IMR-90 (cell line): ENCODE measurements around the gene AAR2. TPM values are rescaled to one million over a fixed set of nuclear protein-coding genes. Genes with fewer than 3 reads are reported as not detected.

Experiments used
- ATAC-seq: fragments of 200-7000 bp; cut with Tn5 transposase; 2 replicates; pipeline ENCODE4 v1.9.1; 2020; ENCODE audit warnings: low read depth, mild to moderate bottlenecking, moderate library complexity
- BruUV-seq: library from RNA; stranded (reverse); fragments of 400-500 nt; replicated peaks from 2 replicates; lab custom pipeline; 2021; lab: Mats Ljungman, UMichigan
- CTCF ChIA-PET: fragments of 300-600 bp; formaldehyde crosslinking; extraction: SDS; loops from one replicate; lab custom pipeline; 2021; ENCODE audit warnings: antibody characterized with exemption; lab: Yijun Ruan, JAX
- POLR2A ChIA-PET: fragments of 300-600 bp; sonication (Branson Sonifier 250); formaldehyde crosslinking; loops from one replicate; lab custom pipeline; 2022; ENCODE audit warnings: antibody characterized with exemption; ENCODE audit not compliant: unreplicated experiment; lab: Charles Lee
- DNase-seq: peaks from one replicate; pipeline ENCODE4 v3.0.0; 2013
- H2AFZ ChIP-seq: replicated peaks from 2 replicates; pipeline ENCODE3; 2013; ENCODE audit warnings: low read length, mild to moderate bottlenecking; ENCODE audit not compliant: poor library complexity
- H2AK5ac ChIP-seq: 2 replicates; pipeline ENCODE4 v1.6.1; 2013; ENCODE audit warnings: low read depth, low read length, inconsistent platforms
- H2AK9ac ChIP-seq: replicated peaks from 2 replicates; pipeline ENCODE3; 2013; ENCODE audit warnings: mild to moderate bottlenecking, low read depth, low read length, moderate library complexity; ENCODE audit not compliant: poor library complexity
- H2BK120ac ChIP-seq: 2 replicates; pipeline ENCODE4 v1.6.1; 2013; ENCODE audit warnings: low read depth, low read length, inconsistent platforms
- H2BK15ac ChIP-seq: 3 replicates; pipeline ENCODE4 v1.6.1; 2013; ENCODE audit warnings: low read depth, low read length, inconsistent platforms
- H2BK20ac ChIP-seq: 2 replicates; pipeline ENCODE4 v1.6.1; 2013; ENCODE audit warnings: low read depth, mild to moderate bottlenecking, inconsistent platforms, low read length, moderate library complexity
- H2BK5ac ChIP-seq: 2 replicates; pipeline ENCODE4 v1.6.1; 2013; ENCODE audit warnings: mild to moderate bottlenecking, low read depth, low read length, inconsistent platforms; ENCODE audit not compliant: poor library complexity, severe bottlenecking
- H3K14ac ChIP-seq: replicated peaks from 2 replicates; pipeline ENCODE4 v1.6.1; 2013; ENCODE audit warnings: low read depth, low read length, inconsistent platforms
- H3K18ac ChIP-seq: 2 replicates; pipeline ENCODE4 v1.6.1; 2013; ENCODE audit warnings: low read depth, low read length, control low read depth
- H3K23ac ChIP-seq: 2 replicates; pipeline ENCODE4 v1.6.1; 2013; ENCODE audit warnings: low read depth, low read length, inconsistent platforms
- H3K27ac ChIP-seq: 2 replicates; pipeline ENCODE4 v1.5.1; 2013; ENCODE audit warnings: mild to moderate bottlenecking, control low read depth, low read length; ENCODE audit not compliant: insufficient read depth
- H3K27me3 ChIP-seq: 2 replicates; pipeline ENCODE4 v1.6.1; 2013; ENCODE audit warnings: low read length; ENCODE audit not compliant: control insufficient read depth, insufficient read depth
- H3K36me3 ChIP-seq: 2 replicates; pipeline ENCODE4 v1.6.1; 2013; ENCODE audit warnings: low read length, mixed read lengths; ENCODE audit not compliant: control insufficient read depth, insufficient read depth
- H3K4ac ChIP-seq: 2 replicates; pipeline ENCODE4 v1.6.1; 2013; ENCODE audit warnings: low read depth, low read length, inconsistent platforms
- H3K4me1 ChIP-seq: 2 replicates; pipeline ENCODE4 v1.6.1; 2013; ENCODE audit warnings: low read length, mixed read lengths; ENCODE audit not compliant: control insufficient read depth, insufficient read depth
- H3K4me2 ChIP-seq: 2 replicates; pipeline ENCODE4 v1.6.1; 2013; ENCODE audit warnings: low read depth, mild to moderate bottlenecking, control low read depth, low read length, moderate library complexity
- H3K4me3 ChIP-seq: 2 replicates; pipeline ENCODE4 v1.5.1; 2013; ENCODE audit warnings: low read depth, mild to moderate bottlenecking, control low read depth, low read length, moderate library complexity; ENCODE audit not compliant: insufficient read depth
- H3K56ac ChIP-seq: 2 replicates; pipeline ENCODE4 v1.6.1; 2013; ENCODE audit warnings: low read length, inconsistent platforms; ENCODE audit not compliant: insufficient read depth; ENCODE audit errors: extremely low read depth
- H3K79me1 ChIP-seq, 2 experiments: 2 replicates each; pipeline ENCODE4 v1.6.1; 2013; ENCODE audit warnings: low read length in 2 of 2, inconsistent platforms in 1 of 2, low read depth in 1 of 2
- H3K9ac ChIP-seq: 2 replicates; pipeline ENCODE4 v1.6.1; 2013; ENCODE audit warnings: low read depth, low read length, control low read depth
- H3K9me1 ChIP-seq: 2 replicates; pipeline ENCODE4 v1.6.1; 2013; ENCODE audit warnings: low read length, inconsistent platforms; ENCODE audit not compliant: insufficient read depth
- H3K9me3 ChIP-seq: 2 replicates; pipeline ENCODE4 v1.6.1; 2013; ENCODE audit warnings: low read length; ENCODE audit not compliant: control insufficient read depth, insufficient read depth
- H4K20me1 ChIP-seq: 2 replicates; pipeline ENCODE4 v1.6.1; 2013; ENCODE audit warnings: low read length, inconsistent platforms; ENCODE audit not compliant: insufficient read depth
- H4K5ac ChIP-seq: 2 replicates; pipeline ENCODE4 v1.6.1; 2013; ENCODE audit warnings: mild to moderate bottlenecking, low read depth, low read length, control low read depth
- H4K8ac ChIP-seq, 2 experiments: 2 replicates each; pipeline ENCODE4 v1.6.1; 2013; ENCODE audit warnings: low read depth in 2 of 2, low read length in 2 of 2, control low read depth in 1 of 2, inconsistent platforms in 1 of 2
- H4K91ac ChIP-seq: 2 replicates; pipeline ENCODE4 v1.6.1; 2013; ENCODE audit warnings: low read depth, low read length, inconsistent platforms; ENCODE audit not compliant: insufficient read depth
- BHLHE40 ChIP-seq: fragments of 150-350 bp; IDR thresholded peaks from 2 replicates; pipeline ENCODE4 v1.6.1; 2016; ENCODE audit warnings: mild to moderate bottlenecking, low read depth, low read length
- CHD1 ChIP-seq: IDR thresholded peaks from 2 replicates; pipeline ENCODE4 v1.6.1; 2012; ENCODE audit warnings: low read depth, low read length, improper control_type of control experiment
- MAFK ChIP-seq: IDR thresholded peaks from 2 replicates; pipeline ENCODE4 v1.6.1; 2012; ENCODE audit warnings: low read depth, low read length, improper control_type of control experiment
- MAZ ChIP-seq: IDR thresholded peaks from 2 replicates; pipeline ENCODE4 v1.6.1; 2012; ENCODE audit warnings: low read depth, mild to moderate bottlenecking, low read length, improper control_type of control experiment, moderate library complexity, borderline replicate concordance
- MXI1 ChIP-seq: IDR thresholded peaks from 2 replicates; pipeline ENCODE4 v1.6.1; 2012; ENCODE audit warnings: low read depth, mild to moderate bottlenecking, low read length, moderate library complexity, borderline replicate concordance
- RCOR1 ChIP-seq: IDR thresholded peaks from 2 replicates; pipeline ENCODE4 v1.6.1; 2012; ENCODE audit warnings: mild to moderate bottlenecking, low read length, improper control_type of control experiment; ENCODE audit not compliant: insufficient replicate concordance
- SMC3 ChIP-seq: fragments of 150-350 bp; IDR thresholded peaks from 2 replicates; pipeline ENCODE4 v1.6.1; 2016; ENCODE audit warnings: low read depth, mild to moderate bottlenecking, antibody characterized with exemption, low read length, moderate library complexity
- WGBS, 2 experiments: methylation state at CpG; one replicate each; pipeline versions ENCODE4 v1.1.5 to v1.1.7; 2013; ENCODE audit warnings: missing lambda C conversion rate in 2 of 2; ENCODE audit not compliant: insufficient read length in 1 of 2; ENCODE audit errors: extremely low coverage in 2 of 2; 5-methylcytosine and 5-hydroxymethylcytosine counted together
- dilution Hi-C: fragments of 300-500 bp; cut with HindIII; formaldehyde crosslinking; loops from one replicate; pipeline ENCODE4 v1.14.3; 2018; ENCODE audit warnings: low sequenced_read_pairs; ENCODE audit not compliant: unreplicated experiment
- in situ Hi-C: fragments of 300-500 bp; cut with MboI; formaldehyde crosslinking; loops from 3 replicates; pipeline ENCODE4 v1.14.3; 2019; ENCODE audit warnings: low sequenced_read_pairs, inconsistent platforms, mixed read lengths
- intact Hi-C: fragments of 100-400 bp; cut with micrococcal nuclease; formaldehyde crosslinking; loops from 2 replicates; pipeline ENCODE4 v1.10.0; 2022
- polyA plus RNA-seq, 3 experiments: library from polyadenylated mRNA; depleted of rRNA; stranded (reverse); fragments of >200 nt; gene quantifications; 2 replicates each; pipeline ENCODE4 v1.2.3, GENCODE V29; 2012; ENCODE audit warnings: low replicate concordance in 1 of 3
- total RNA-seq: library from RNA; depleted of rRNA; stranded (reverse); fragments of >200 nt; gene quantifications from 2 replicates; pipeline ENCODE4 v1.2.3, GENCODE V29; 2012
- TF ChIP-seq, protein P1 (sequence below): conservative IDR thresholded peaks from 2 replicates; pipeline ENCODE4 v1.5.1; 2012; ENCODE audit warnings: mild to moderate bottlenecking, low read depth, low read length, improper control_type of control experiment

Gene AAR2
- total and polyA plus RNA-seq, 2 of the 4 experiments (the other 2 are of a cell fraction) = 28.2 to 35.8 TPM

DNA sequence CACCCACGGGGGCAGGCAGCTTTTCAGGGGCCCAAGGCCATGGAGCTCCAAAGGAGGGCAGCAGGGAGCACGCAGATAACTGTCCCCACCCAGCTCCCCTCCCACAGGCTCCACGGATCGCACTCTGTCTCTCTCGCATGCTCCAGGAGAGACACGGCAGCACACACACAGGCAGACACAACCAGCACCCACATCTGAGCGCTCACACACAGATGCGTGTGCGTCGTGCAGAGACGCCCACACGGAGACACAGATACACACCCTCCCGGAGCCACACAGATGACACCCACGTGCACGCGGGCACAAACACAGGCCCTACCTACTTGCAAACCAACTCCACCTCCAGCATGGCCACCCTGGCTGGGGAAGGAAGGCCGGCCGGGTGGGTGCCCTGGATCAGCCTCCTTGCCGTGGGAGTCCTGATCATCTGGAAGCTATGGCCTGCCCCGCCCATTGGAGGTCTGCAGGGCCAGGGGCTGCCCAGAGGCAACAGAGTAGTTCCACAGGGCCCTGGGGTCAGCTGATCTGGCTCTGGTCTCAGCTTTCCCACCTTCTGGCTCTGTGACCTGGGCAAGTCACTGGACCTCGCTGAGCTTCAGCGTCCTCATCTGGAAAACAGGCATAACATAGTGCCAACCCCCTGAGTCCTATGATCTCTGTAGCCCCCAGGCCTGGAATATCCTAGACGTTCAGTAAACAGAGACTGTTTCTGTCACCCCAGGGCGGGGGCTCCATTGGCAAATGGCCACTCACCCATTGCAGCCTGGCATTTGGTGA lies 31.5 kb downstream of the AAR2 start:
- no peak overlapping the region for H4K8ac ChIP-seq
- no peak overlapping the region for H3K27ac ChIP-seq
- CTCF ChIA-PET = interaction anchor here (0.9 kb wide), 1 partner anchor 172 kb away, joined by 4 read pairs; no protein-coding TSS in a partner anchor
- no peak overlapping the region for H2AFZ ChIP-seq
- POLR2A ChIA-PET = no interaction called here
- no peak for TF ChIP-seq BHLHE40
- no peak for TF ChIP-seq RCOR1
- no peak for TF ChIP-seq MXI1
- no peak for TF ChIP-seq CHD1
- TF ChIP-seq SMC3 = no peak
- TF ChIP-seq MAFK = no peak
- TF ChIP-seq, protein P1, sequence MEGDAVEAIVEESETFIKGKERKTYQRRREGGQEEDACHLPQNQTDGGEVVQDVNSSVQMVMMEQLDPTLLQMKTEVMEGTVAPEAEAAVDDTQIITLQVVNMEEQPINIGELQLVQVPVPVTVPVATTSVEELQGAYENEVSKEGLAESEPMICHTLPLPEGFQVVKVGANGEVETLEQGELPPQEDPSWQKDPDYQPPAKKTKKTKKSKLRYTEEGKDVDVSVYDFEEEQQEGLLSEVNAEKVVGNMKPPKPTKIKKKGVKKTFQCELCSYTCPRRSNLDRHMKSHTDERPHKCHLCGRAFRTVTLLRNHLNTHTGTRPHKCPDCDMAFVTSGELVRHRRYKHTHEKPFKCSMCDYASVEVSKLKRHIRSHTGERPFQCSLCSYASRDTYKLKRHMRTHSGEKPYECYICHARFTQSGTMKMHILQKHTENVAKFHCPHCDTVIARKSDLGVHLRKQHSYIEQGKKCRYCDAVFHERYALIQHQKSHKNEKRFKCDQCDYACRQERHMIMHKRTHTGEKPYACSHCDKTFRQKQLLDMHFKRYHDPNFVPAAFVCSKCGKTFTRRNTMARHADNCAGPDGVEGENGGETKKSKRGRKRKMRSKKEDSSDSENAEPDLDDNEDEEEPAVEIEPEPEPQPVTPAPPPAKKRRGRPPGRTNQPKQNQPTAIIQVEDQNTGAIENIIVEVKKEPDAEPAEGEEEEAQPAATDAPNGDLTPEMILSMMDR = no peak
- no peak for TF ChIP-seq MAZ
- H3K27me3 ChIP-seq = peaks cover 37% of the 10 kb centered on the region
- H2BK20ac ChIP-seq = no peak overlapping the region
- no peaks in the 10 kb centered on the region for H3K9me1 ChIP-seq
- H3K4me2 ChIP-seq = no peak overlapping the region
- no peaks in the 10 kb centered on the region for H3K4me1 ChIP-seq
- dilution Hi-C loops = no loop called here
- H3K18ac ChIP-seq = no peak overlapping the region
- no peak overlapping the region for H4K91ac ChIP-seq
- no peak for ATAC-seq
- H4K5ac ChIP-seq = no peak overlapping the region
- no peak overlapping the region for H3K56ac ChIP-seq
- H3K4me3 ChIP-seq = no peak overlapping the region
- H4K20me1 ChIP-seq = no peaks in the 10 kb centered on the region
- no TSS peak for BruUV-seq
- H2AK5ac ChIP-seq = no peak overlapping the region
- H3K9me3 ChIP-seq = no peaks in the 10 kb centered on the region
- H3K36me3 ChIP-seq = no peaks in the 10 kb centered on the region
- in situ Hi-C loops = no loop called here
- intact Hi-C loops = no loop called here
- H3K9ac ChIP-seq = no peak overlapping the region
- WGBS, 2 experiments = 71% methylated on average over 7 of the region's 24 CpGs; no CpG with 5 or more reads in 1 of the 2 experiments
- H2BK120ac ChIP-seq = no peak overlapping the region
- H3K14ac ChIP-seq = no peak overlapping the region
- no peak overlapping the region for H3K4ac ChIP-seq
- no peak overlapping the region for H2AK9ac ChIP-seq
- H2BK15ac ChIP-seq = no peak overlapping the region
- H3K23ac ChIP-seq = no peak overlapping the region
- H3K79me1 ChIP-seq = no peaks in the 10 kb centered on the region
- DNase-seq = no peak
- H2BK5ac ChIP-seq = no peak overlapping the region
